GM18870 (cell line): ENCODE results near the gene USP21.

ENCODE experiments used
- ATAC-seq: cut with Tn5 transposase; IDR thresholded peaks from one replicate; pipeline ENCODE4 v1.9.1; 2021; ENCODE audit warnings: moderate library complexity; ENCODE audit not compliant: unreplicated experiment

USP21 gene

DNA sequence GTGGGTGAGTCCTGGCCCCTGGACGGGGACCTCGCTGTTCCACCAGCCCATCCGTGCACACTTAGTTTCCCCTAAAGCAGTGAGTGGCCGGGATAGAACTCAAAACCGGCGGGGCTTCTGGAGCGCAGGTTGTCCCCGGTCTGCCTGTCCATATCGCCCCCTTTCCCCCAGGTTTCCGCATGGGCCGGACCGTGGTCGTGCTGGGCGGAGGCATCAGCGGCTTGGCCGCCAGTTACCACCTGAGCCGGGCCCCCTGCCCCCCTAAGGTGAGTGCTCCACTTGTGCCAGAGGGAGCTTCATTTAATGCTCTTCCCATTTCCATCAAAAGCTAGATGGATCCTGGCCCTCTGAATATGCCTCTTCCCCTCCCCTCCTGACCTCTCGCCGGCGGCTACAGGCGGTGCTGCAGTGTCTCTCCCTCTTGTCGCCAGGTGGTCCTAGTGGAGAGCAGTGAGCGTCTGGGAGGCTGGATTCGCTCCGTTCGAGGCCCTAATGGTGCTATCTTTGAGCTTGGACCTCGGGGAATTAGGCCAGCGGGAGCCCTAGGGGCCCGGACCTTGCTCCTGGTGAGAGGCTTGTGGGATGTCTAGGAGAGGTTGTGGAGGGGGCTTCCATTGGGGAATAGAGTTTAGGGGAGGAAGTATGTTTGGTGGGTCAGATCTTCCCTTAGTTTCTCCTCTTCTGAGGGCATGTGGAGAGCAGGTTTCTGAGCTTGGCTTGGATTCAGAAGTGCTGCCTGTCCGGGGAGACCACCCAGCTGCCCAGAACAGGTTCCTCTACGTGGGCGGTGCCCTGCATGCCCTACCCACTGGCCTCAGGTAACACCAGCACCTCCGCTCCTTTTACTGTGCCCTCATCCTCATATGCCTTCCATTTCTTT, 7.6 kb downstream of the USP21 start:
- ATAC-seq: no peak

DNA sequence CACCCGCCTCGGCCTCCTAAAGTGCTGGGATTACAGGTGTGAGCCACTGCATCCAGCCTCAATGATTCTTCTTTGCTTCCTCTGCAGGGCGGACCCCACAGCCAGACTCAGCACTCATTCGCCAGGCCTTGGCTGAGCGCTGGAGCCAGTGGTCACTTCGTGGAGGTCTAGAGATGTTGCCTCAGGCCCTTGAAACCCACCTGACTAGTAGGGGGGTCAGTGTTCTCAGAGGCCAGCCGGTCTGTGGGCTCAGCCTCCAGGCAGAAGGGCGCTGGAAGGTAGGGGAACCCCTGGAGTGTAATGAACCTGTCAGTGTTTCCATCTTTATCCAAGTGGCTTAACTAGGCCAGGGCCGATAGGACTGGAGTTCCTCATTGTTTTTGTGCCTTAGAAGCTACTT, 9.6 kb downstream of the USP21 start:
- ATAC-seq: no peak

DNA sequence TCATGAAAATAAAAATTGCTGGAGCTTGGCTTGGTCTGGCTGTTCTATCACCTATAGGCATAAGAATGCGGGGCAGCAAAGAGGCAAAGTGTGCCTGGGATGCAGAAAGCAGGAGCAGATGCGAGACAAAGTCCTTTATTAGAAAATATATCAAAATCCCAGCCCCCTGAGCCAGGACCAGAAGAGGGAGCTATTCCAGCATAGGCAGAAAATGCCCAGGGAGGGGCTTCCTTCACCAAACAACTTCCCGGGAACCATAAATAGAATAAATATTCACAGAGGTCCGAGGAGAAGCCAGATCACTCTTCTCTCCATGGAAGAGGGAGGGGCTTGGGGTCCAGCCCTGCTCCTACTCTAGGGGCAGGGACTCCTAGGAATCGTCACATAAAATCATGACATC, 11.9 kb downstream of the USP21 start:
- no peak for ATAC-seq

DNA sequence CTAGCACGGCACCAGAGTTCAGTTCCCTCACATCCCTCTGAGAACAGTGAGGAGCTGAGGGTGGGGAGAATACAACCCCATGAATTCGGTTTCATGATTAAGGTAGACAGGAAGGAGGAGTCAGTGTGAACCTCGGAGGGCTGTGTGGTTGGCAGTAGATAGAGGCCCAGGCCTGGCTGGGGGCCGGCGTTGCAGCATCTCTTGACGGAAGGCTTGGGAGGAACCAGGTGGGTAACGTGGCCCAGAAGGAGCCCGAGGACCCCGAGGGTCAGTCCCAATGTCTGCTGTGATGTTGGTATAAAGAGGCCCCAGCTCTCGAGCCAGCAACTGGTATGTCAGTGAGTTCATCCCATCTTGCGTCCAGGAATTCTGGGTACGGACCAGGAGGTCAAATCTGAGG, 12.4 kb downstream of the USP21 start:
- ATAC-seq: no peak

DNA sequence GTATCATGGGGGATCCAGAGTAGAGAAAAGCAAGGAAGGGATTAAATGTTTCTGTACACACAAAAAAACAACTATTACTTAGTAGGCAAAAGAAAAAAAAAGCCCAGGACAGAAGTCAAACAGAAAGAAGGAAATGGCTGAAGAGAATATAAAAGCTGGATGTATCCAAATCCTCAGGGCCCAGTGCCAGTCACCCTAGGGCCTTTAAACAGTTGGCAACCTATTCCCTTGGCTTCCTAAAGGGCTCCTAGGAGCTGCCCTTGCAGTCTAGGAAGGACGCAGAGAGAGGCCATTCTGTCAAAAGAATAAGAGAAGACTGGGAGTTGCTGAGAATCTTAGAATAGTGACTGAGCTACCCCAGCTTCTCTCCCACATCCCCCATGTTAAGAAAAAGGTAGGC, 13.0 kb downstream of the USP21 start:
- no peak for ATAC-seq

DNA sequence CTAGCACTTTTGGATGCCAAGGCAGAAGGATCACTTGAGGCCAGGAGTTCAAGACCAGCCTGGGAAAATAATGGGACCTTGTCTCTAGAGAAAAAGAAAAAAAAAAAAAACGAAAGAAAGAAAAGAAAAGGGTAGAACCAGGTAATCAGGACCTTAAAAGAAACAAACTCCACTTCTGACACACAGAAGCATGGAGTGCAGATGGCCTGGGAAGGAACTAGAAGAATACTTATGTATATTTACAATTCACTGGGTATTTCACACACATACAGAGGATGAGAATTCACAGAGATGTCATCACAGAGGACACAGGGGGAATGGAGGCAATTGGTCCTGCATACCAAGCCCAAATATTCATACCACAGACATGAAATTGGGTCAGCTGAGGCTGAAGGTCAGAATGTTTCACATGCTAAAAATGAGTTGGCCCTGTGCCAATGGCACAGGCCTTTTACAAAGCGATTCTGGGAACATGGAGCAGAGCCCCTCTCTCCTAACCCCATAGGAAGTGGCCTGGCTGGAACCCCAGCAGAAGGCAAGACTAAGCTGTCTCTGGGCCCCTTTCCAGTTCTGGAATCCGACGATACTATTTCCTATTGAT, 13.6 kb downstream of the USP21 start:
- ATAC-seq: no peak

DNA sequence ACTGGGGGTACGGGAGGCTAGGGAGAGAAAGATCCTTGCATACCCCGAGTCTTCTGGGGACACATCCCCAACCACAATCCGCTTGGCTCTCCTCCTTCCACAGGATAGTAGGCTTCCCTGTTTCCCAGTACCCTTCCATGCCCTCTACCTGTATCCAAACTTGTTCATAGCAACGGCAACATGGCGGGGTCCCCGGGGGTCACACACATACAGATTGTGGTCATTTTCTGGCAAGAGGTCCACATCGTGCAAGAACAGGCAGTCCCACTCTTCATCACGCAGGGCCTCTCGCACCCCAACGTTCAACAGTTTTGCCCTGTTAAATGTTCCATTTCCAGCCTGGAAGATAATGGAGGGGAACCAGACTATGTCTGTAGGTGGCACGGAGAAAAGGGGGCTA, 14.4 kb downstream of the USP21 start:
- no peak for ATAC-seq

DNA sequence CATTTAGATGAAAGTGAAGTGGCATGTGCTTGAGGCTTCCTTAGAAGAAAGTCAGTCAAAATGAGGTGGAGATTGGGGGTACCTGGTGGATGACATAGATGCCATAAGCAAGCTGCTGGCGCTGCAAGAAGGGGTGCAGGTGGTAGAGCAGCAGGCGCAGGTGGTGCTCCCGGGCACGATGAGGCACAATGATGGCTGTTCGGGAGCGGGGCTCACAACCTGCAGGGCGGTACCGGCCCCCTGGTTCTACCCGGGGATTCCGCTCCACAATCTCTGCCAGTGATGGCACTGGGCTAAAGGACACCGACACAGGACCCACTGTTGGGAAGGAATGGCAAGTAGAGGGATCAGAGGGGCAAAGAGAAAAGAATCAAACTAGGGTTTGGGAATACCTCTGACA, 15.6 kb downstream of the USP21 start:
- ATAC-seq: no peak

DNA sequence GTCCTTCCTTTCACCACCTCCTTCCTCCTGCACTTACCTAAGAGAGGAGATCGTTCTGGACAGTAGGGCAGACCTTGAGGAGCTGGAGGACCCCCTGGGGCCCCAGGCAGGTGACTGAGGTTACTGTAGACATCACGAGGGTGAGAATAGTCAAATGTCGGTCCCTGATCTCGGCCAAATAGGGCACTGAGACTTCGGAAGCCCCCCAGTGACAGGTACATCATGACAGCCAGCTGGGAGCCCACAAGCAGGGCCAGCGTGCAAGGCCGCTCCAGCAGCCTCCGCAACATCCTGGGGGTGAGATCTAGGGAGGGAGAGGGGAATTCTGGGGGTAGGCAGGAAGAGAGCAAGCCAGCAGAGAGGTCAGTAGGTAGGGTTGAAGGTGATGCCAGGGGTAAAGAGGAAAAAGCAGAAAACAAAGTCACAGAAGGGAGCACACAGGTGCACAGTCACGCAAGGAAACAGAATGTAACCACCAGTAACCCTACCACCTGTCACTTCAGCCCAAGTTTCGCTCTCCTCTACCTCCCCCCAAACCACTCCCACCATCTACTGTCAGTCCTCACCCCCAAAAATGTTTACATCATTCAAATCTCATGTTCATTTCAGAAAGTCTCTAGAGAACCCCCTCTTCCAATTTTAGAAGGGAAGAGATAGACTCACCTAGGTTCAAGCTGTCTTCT, 16.6 kb downstream of the USP21 start:
- ATAC-seq: no peak

DNA sequence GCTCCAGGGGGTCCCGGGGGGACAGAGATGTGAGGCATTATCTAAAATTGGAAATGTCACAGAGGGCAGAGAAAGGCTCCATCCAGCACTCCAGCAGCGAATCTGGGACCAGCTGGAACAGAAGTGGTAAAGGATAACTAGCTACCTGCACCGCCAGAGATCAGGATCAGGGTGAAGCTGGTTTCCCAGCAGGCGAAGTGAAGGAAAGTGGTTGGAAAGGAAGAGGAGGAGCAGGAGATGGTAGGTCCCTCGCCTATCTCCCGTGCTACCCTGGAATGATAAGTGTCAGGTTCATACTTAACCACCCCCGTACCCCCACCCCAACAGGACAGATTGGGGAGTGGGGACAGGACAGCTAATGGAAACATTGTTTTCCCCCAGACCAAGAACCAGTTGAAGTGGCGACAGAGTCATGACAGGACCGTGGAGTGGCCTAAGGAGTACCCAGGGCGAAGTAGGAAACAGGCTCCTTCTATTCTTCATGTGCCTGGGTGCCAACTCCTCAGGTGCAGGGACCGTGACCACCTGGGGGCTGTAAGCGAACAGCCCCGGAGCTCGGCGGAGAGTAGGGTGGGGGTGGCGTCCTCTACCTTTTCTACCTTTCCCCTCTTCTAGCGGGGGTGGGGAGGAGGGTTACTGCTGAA, 17.3 kb downstream of the USP21 start:
- no peak for ATAC-seq

DNA sequence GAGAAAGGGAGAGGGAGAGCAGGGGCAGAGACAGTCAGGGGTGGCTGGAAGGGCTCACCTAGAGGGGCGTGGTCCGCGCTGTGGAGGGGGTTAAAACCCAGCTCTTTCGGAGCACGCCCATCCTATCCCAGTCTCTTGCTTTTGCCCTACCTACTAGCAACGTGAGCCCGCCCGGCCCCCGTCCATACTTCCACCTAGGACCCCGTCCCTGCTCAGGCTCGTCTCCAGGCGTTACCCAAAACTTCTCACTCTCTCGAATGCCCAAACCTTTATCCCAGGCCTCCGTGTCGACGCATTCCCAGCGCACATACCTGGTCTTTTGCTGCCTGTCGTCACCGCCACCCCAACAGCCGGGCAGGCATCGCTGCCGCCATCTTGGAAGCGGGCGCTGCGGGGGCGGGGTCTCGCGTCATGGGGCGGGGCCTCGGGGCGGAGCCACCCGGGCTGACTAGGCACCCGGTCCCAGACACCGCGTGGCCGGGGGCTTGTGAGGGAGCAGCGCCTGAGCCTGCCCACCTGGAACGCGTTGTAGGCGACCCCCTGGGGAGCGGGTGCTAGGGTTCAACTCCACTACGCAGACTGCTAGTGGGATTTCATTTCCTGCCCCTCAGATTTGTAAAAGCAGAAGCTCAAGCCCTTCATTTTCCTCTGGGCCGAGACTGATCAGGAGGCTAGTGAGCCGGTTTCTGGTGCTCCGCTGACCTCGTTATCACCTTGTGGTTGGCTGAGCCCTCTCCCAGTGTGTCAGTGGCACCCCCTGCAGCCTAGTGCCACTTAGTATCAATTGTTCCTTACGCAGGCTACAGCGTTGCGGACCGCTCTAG, 18.0 kb downstream of the USP21 start, which contains the start of gene B4GALT3:
Gene B4GALT3, minus strand, starts transcription at position 396 of the 824 bp plus-strand sequence. CDS start 1,447 bp downstream, outside the sequence.
- peak; percentile 56 for ATAC-seq

DNA sequence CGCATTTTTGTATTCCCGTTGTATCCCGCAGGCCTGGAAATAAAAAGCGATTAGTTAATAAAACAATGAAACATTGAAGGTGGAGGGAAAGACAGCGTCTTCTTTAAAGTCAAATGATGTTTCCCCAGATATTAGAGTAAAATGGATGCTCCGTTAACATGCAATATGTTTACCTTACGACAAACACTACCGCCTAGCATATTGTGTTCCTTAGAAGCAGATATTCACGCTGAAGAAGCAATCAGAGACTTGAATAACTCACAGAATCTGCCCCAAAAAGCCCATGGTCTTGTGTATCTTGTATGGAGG, 18.6 kb downstream of the USP21 start:
- no peak for ATAC-seq

DNA sequence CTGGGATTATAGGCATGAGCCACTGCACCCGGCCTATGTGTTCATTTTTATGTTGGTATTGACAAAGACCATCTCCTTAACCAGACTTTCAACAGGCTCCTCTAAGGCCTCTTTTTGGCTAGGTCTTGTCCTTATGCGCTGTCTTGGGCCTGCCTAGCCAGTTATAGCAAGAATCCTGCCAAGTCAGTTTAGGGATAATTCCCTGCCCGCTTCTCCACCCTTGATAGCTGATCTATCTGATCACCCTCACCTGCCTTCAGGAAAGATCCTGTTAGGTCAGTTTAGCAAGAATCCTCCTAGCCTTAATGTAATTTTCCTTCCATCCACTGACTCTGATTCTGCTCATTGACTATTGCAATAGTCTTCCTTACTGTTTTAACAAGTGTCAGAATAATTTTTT, 20.4 kb downstream of the USP21 start:
- ATAC-seq: no peak

DNA sequence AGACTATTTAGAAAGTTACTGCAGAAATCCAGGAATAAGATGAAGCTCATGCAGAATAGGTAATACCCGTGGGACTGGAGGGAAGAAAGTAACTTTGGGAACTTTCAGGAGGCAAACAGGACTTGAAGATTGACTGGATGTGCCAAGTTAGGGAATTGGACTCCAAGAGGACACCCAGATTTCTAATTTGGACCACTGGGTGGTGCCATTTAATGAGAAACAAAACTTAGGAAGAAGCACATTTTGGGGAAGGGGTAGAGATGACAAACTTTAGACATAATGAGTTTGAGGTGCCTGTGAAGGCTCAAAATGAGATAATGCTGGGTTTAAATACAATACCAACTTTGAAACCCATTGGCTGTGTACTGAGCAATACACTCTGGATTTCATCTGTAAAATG, 21.3 kb downstream of the USP21 start:
- ATAC-seq: no peak

DNA sequence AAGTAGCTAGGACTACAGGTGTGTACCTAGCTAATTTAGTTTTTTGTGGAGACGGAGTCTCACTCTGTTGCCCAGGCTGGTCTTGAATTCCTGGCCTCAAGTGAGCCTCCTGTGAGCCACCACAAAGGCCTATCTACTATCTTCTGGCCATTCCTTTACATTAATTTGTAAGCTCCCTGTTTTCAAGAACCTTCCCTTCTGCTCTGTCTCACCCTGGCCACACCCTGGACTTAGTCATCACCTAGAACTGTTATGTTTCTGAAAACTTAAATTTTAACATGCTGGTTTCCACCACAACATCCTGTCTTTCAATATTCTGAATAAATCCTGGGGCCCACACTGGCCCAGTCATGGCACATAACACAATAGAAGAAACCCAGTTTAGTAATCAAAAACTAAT, 22.9 kb downstream of the USP21 start:
- peak; percentile 45 for ATAC-seq

DNA sequence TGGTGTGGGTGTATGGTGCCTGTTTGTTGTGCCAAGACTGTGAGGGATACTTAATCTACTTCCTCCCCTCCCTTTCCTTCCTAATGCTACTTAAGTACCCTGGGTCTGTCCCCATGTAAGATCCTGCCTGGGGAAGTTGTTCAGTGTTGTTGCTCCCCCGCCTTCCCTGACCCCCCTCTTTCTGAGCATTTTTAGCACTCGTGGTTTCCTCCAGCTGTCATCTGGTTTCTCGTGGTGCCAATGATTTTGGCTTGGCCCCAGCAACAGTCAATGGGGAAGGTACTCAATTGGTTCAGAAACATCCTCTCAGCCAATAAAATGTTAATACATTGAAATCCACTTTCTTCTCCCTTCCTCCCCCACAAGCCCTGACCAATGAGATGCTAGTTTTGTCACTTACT, 26.0 kb downstream of the USP21 start:
- peak; percentile 72 for ATAC-seq

DNA sequence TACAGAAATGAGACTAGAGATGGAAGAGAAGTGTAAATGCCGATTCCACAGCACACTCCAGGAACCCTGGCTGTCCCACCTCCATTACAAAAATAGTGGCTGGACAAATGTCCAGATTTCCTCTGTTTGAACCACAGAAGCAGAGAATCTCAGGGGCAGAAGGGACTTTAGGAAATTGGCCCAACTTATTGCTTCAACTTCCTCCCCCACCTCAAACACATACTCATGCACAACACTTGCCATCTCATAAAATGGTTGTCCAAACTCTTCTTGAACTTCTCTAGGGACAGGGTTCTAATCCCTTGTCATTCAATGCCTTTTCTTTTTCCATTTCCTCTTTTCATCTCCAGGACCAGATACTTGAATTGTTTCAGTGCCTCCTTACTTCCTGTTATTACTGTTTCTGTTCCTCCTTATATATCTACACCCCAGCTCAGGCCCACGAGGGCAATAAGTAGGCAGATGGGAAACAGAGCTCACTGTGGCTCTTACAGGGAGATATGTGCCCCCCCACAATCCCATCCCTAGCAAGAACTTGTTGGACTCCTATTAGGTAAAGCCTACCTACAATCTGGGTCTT, 26.5 kb downstream of the USP21 start:
- ATAC-seq: peak; percentile 16

DNA sequence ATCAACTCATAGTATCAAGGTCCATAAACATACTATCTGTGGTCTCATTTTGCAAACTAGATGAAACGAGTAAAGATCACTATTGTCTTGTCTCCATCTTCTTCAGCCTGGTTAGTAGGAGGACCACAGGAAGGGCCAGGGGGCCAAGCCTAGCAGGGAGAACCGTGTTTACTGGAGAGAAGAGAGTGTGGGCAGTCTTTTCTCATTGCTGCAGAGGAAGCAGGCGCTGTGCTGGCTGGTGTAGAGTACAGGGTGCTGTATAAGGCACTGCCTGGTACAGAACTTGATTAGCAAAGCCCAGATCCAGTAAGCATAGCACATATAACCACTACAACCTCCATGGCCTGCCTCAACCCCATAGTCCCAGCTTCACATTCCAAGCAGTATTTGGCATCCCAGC, 28.0 kb downstream of the USP21 start:
- no peak for ATAC-seq

DNA sequence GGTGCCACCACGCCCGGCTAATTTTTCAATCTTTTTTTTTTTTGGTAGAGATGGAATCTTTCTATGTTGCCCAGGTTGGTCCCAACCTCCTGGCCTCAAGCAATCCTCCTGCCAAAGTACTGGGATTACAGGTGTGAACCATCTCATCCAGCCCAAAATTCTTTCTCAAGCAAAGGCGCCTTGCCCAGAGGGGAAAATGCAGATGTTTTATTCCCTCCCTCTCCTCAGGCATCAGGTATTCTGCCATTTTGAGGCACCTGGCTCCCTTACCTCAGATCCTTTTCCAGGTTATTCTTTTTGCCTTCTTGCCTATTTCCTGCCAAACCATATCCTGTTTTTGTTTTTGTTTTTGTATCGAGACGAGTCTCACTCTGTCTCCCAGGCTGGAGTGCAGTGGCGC, 29.1 kb downstream of the USP21 start:
- ATAC-seq: no peak

DNA sequence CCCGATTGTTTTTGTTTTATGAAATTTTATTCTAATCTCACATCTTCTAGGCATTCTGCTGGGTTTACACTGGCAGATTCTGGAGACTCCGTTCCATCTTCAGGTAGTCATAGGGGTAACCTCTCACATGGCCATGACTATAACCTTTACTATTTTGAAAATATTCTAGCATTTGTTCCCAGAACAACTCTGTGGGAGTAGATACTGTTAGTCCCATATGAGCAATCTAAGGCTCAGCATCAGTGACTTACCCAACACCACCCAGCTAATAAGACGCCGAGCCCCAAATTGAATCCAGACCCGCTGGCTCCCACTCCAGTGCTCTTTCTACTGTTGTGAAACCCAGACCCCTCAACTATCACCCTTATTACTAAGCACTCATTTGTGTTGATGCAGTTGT, 29.7 kb downstream of the USP21 start:
- no peak for ATAC-seq
